SK-N-SH (cell line): ENCODE data around the gene TBX15.

Experiments
- CHD2 ChIP-seq: fragments of 150-350 bp; IDR thresholded peaks from 2 replicates; pipeline ENCODE4 v1.6.1; 2018; ENCODE audit warnings: low read length; ENCODE audit not compliant: partially characterized antibody
- CTCF ChIP-seq: fragments of 200-600 bp; sonication (generic); IDR thresholded peaks from 2 replicates; pipeline ENCODE4 v1.6.1; 2017; ENCODE audit warnings: antibody characterized with exemption, mild to moderate bottlenecking, moderate library complexity
- EP300 ChIP-seq, 2 experiments: IDR thresholded peaks; 2 replicates each; pipeline versions ENCODE4 v1.4.0 to v1.6.1; 2012; ENCODE audit warnings: borderline replicate concordance in 1 of 2, low read depth in 1 of 2, low read length in 1 of 2
- GATA2 ChIP-seq: sonication (generic); formaldehyde crosslinking; IDR thresholded peaks from 2 replicates; pipeline ENCODE4 v1.5.0; 2020; ENCODE audit warnings: mild to moderate bottlenecking, missing genetic modification reagents
- IRF3 ChIP-seq: fragments of 150-350 bp; IDR thresholded peaks from 2 replicates; pipeline ENCODE4 v1.6.1; 2016; ENCODE audit warnings: mild to moderate bottlenecking, low read depth, low read length
- MAX ChIP-seq: IDR thresholded peaks from 2 replicates; pipeline ENCODE4 v1.4.0; 2012; ENCODE audit warnings: low read depth
- NFIC ChIP-seq: IDR thresholded peaks from 2 replicates; pipeline ENCODE4 v1.4.0; 2012; ENCODE audit warnings: borderline replicate concordance
- POLR2AphosphoS5 ChIP-seq: IDR thresholded peaks from 2 replicates; pipeline ENCODE4 v1.6.1; 2012; ENCODE audit warnings: low read depth, low read length
- RCOR1 ChIP-seq: fragments of 150-350 bp; IDR thresholded peaks from 2 replicates; pipeline ENCODE4 v1.6.1; 2017; ENCODE audit warnings: antibody characterized with exemption, low read length
- REST ChIP-seq: IDR thresholded peaks from 2 replicates; pipeline ENCODE4 v1.6.1; 2012; ENCODE audit warnings: mild to moderate bottlenecking, low read depth, low read length, moderate library complexity
- RFX5 ChIP-seq: IDR thresholded peaks from 2 replicates; pipeline ENCODE4 v1.6.1; 2012; ENCODE audit warnings: mild to moderate bottlenecking, improper control_type of control experiment, low read length

- TF ChIP-seq REST (no peak), CTCF (no peak), EP300 (IDR thresholded peaks at IDR 0.05; ENCODE audit: borderline replicate concordance in 1 of 2, low read depth in 1 of 2, low read length in 1 of 2) (no peak), RFX5 (no peak), GATA2 (no peak), MAX (no peak), CHD2 (no peak), NFIC (no peak), POLR2AphosphoS5 (no peak), RCOR1 (no peak), IRF3 (no peak)
Observed at GRCh38 chr1:118890851-118891384, 97.2 kb downstream of the TBX15 start.
